ENCODE measurements around the gene TNK1.

The TNK1 gene

GRCh38 chr17:7347630-7348477 is 33.0 kb upstream of the TNK1 start (continued):
- TF ChIP-seq ZNF398 (tag by site-specific recombination; IDR thresholded peaks at IDR 0.05) (no peak), ZNF704 (tag by site-specific recombination; IDR thresholded peaks at IDR 0.05) (no peak), GLIS1 (tag by site-specific recombination; IDR thresholded peaks at IDR 0.05) (peak; percentile 79)

- H3K27ac ChIP-seq (ENCODE audit: extremely low read depth, low read depth, low read length): no peak overlapping the region
- ChIA-PET POLR2A (interaction anchor here (0.6 to 4.4 kb wide), 6 partner anchors 19 to 296 kb away, joined by 3 to 25 read pairs (median 4); partner anchors contain the start of genes NEURL4, TMEM256 and ZBTB4), CTCF (interaction anchor here (0.6 to 3.4 kb wide), 11 partner anchors 12 to 303 kb away, joined by 3 to 12 read pairs (median 4); partner anchors contain the start of genes GABARAP, NEURL4 and SLC2A4)
These were observed 32.2 kb upstream of the TNK1 start for GRCh38 chr17:7348478-7349242.

More at GRCh38 chr17:7348478-7349242, 32.2 kb upstream of the TNK1 start:
- Histone ChIP-seq H3K4me1 (ENCODE audit: control insufficient read depth, insufficient read depth, low read length) (peaks cover 14% of the 10 kb centered on the region), H3K9me3 (ENCODE audit: control insufficient read depth, insufficient read depth, low read depth, low read length) (no peaks in the 10 kb centered on the region), H3K36me3 (ENCODE audit: control insufficient read depth in 2 of 2, insufficient read depth in 1 of 2, low read length in 2 of 2) (no peaks in the 10 kb centered on the region), H3K4me3 (ENCODE audit: low read depth, low read length) (no peak overlapping the region)
- no peak for TF ChIP-seq ZNF513 (tag by site-specific recombination; IDR thresholded peaks at IDR 0.05)
- TF ChIP-seq HIC1 (tag by site-specific recombination; IDR thresholded peaks at IDR 0.05): no peak
- no peak for TF ChIP-seq PRDM10 (tag by site-specific recombination; IDR thresholded peaks at IDR 0.05)
- TF ChIP-seq ZSCAN4 (tag by site-specific recombination; IDR thresholded peaks at IDR 0.05): no peak
- TF ChIP-seq SP7 (tag by site-specific recombination; IDR thresholded peaks at IDR 0.05): no peak
- TF ChIP-seq ZNF16 (tag by site-specific recombination; IDR thresholded peaks at IDR 0.05; ENCODE audit: low read depth): no peak
- TF ChIP-seq ZNF792 (tag by site-specific recombination; IDR thresholded peaks at IDR 0.05): no peak
- TF ChIP-seq ZNF416 (tag by site-specific recombination; IDR thresholded peaks at IDR 0.05): no peak
- peak; percentile 36; the same call in 1 of the 2 replicates for TF ChIP-seq INSM2 (tag by site-specific recombination; IDR thresholded peaks at IDR 0.05)
- peak; percentile 14; the same call in 1 of the 2 replicates for TF ChIP-seq ZNF639 (tag by site-specific recombination; IDR thresholded peaks at IDR 0.05)
- peak; percentile 26; the same call in 1 of the 2 replicates for TF ChIP-seq ZNF600 (tag by site-specific recombination; IDR thresholded peaks at IDR 0.05)
- TF ChIP-seq ZSCAN16 (tag by site-specific recombination; IDR thresholded peaks at IDR 0.05): no peak
- no peak for TF ChIP-seq SP2 (tag by site-specific recombination; IDR thresholded peaks at IDR 0.05)

All from HEK293 (cell line).